Activated T-cell treated with anti-CD3 and anti-CD28 coated beads for 48 hours (primary cell): ENCODE measurements around the gene PON2.
A peak's percentile ranks its signal among the peaks of the same experiment; 100 is the strongest.
"Not testable (repeated sequence)": the region's sequence is repeated elsewhere in the genome, so short reads cannot be mapped to it uniquely, and the experiment has no call there.

Experiments used
- DNase-seq: peaks from one replicate; pipeline ENCODE4 v3.0.0-alpha.2; 2020; ENCODE audit warnings: low read depth

PON2 gene

DNA sequence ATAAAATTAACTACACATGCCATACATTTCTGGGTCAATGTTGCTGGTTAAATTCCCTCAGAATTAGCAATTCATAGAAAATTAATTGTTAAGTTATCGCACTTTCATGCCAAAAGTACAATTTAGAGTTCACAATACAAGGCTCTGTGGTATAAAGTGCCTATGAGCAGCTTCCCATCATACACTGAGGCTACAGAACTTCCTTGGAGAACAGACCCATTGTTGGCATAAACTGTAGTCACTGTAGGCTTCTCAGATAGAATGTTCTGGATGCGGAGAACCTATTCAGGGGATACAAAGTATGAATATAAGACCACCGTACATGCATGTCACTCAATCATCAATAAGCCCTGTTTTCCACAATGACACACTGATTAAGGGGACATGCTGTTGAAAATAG lies 29.6 kb downstream of the PON2 start:
- DNase-seq, result no peak

DNA sequence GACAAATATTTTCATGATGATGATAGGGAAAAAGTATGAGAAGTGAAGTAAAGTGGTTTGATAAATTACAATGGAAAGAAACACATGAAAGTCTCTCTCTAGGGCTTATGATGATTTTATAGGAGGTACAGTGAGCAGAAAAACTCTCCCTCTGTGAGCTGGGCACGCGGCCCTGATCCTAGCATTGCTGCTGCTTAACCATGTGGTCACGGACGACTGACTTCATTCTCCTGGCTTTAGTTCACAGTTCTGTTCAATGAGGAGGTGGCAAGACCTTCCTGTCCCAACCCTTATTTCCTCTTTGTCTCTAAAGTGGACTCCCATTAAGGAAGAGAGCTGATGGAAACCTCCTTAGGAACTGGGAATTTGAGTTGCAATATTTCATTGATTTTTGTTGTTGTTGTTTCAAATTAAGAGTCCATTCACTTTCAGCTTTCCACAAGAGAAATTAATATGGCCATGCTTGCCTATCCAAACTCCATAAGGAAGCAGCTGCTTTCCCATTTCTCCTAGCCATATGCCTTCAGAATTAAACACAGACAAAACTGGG lies 30.4 kb downstream of the PON2 start:
- no peak for DNase-seq

DNA sequence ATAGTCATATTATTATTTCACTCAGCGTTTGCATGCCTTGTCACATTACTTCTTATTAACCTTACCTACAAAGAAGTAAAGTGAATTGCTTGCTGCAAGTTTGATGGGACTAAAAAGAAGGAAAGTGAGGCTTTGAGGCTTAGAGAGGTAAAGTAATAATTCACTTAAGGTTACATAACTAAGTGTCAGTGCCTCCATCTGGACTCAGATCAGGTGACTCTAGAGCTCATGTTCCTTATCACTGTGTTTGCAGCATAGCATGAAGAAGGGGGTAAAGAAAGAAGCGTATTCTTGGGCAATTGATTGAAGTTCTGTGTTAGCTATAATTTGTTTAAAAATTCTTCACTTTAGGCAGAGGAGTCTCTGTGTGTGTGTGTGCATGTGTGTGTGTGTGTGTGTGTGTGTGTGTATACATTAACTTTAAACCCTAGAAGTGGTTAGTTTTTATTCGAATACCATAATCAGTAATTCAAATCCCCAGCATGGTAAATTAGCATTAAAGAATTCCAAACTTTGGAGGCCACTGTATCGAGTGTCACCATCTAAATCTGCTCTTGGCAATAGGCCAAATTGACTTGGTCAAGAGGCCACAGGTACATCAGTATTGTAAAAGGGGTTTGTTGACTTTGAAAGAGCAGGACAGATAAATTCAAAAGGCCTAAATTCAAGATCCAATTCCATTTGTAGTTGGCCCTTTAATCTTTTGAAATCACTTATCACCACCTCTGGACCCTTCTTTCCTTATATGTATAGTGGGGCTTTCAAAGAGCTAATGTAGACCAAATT lies 36.5 kb downstream of the PON2 start:
- DNase-seq, result no peak

DNA sequence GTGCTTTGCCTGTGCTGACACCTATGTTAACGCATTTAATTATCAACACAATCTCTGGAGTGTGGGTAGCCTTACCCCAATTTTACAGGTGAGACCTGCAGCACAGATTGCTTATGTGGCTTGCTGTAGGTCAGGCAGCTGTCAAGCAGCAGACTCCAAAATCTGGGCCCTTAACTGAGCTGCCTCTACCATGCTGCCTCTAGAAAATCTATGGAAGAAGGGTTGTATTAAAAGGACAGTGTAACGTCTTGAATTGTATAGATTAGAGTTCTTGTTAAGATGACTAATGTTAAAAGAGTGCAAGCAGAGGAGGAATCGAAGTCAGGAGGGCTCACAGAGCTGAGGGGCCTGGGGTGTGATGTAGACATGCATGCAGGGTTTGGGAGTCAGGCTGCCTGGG lies 37.4 kb downstream of the PON2 start:
- no peak for DNase-seq

DNA sequence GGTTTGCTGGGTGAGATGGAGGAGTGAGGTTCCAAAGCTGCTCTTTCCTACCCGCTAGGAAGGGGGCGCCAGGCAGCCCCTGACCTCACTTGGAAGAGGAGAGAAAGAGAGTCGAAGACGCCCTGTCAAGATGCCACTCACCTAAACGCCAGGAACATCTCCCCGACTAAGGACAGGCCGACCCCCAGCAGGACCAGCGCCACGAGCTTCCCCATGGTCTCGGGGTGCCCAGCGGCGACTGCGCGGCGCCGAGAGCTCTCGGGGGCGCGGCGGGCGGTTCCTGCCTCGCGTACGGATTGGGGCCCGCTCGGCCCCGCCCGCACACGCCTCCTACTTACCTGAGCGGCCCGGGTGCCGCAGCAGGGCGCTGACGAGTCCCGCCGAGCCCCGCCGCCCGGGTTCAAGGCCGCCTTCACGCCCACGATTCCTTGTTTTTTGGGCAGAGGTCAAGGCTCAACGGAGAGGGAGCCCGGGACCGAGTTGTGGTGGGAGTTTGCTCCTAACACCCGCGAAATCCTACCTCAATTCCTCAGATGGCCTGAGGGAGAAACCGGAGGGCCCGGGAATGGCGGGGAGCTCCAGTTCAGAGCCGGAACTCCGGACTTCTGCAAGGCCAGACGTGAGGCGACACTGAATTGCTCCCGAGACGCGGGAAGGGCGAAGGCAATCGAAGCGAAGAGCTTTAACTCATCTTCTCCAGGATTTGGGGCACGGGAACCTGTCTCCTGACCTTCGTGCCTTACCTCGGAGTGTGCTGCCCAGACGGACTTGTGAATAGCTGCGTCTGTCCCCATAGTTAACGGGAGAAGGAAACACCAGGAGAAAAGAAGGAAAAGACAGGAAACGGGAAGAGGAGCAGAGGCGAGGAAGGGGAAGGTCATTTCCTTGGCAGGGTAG lies 38.4 kb downstream of the PON2 start, which contains the start of gene PON3:
TSS of gene PON3 (minus strand) at position 240 of the 897 bp plus-strand sequence. CDS start at position 215, 25 bp downstream.
- DNase-seq, result peak; percentile 10

DNA sequence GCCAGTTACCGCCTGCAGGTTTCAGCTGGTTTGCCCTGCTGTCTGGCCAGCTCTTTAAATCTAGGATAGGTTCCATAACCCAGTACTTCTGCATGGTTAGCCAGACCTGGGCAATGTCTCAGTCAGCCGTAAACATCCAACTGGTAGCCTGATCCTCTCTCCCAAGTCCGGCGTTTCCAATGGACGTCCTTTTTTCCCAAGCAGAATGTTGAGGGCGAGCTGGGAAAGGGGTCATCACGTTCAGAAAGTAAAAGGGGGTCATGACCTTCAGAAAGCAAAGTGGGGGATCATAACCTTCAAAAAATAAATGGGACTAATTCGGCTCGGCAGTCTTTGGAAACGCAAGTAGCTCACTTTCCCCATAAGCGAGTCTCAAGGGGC lies 39.1 kb downstream of the PON2 start:
- no peak for DNase-seq

DNA sequence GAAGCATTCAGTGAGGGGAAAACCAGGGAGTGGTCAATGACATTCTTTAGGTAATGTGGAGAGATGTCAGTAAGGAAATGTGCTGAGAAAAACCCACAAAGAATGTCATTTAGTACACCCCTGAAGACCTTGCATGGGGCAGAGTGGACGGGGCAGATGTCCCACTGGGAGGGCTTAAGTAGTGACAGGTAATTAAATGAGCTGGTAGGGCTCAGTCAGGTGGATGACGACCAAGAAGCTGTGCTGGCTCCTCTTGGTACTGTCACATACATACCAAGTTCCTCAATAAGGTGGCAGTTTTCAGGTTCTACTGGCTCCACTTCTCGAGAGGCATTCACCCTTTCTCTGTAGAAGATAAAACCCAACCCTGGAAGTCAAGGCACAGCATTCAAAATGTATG lies 40.5 kb downstream of the PON2 start:
- no peak for DNase-seq

DNA sequence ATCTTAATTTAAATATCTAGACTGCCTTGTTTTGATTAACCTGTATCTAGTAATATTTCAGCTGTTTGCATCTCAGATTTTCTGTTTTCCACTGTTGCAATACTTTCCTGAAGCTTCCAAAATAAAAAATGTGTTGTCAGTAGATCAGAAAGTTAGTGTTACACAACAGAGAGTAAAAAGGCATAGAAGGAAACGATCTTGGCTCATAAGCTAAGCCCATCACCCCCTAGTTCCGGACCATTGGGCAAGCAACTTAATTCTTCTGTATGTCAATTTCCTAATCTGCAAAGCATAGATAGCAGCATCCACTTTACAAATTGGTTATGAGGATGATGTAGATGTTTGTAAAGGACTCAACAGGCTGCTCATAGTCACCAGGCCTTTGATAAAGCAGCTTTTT lies 43.1 kb downstream of the PON2 start:
- no peak for DNase-seq

DNA sequence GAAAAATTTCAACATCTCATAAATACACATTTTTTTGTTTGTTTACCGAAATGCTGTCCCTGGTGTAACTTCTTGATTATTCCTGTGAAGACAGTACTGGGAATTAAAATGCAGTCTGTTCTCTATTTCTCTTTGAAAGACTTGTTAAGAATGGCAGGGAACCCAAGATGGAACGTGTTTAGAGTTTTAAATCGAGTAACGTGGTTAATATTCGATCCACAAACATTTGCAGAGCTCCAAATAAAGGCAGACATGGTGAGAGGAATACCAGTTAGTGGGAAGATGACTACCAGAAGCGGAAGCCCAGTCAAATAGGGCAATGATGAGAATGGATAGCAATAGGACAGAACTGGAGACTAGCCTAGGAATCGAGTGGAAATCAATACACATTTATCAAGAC lies 45.3 kb downstream of the PON2 start:
- no peak for DNase-seq

DNA sequence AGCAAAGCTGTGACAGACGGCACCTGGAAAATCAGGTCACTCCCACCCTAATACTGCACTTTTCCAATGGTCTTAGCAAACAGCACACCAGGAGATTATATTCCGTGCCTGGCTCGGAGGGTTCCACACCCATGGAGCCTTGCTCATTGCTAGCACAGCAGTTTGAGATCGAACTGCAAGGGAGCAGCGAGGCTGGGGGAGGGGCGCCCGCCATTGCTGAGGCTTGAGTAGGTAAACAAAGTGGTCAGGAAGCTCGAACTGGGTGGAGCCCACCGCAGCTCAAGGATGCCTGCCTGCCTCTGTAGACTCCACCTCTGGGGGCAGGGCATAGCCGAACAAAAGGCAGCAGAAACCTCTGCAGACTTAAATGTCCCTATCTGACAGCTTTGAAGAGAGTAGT lies 55.4 kb downstream of the PON2 start:
- not testable (repeated sequence) for DNase-seq

DNA sequence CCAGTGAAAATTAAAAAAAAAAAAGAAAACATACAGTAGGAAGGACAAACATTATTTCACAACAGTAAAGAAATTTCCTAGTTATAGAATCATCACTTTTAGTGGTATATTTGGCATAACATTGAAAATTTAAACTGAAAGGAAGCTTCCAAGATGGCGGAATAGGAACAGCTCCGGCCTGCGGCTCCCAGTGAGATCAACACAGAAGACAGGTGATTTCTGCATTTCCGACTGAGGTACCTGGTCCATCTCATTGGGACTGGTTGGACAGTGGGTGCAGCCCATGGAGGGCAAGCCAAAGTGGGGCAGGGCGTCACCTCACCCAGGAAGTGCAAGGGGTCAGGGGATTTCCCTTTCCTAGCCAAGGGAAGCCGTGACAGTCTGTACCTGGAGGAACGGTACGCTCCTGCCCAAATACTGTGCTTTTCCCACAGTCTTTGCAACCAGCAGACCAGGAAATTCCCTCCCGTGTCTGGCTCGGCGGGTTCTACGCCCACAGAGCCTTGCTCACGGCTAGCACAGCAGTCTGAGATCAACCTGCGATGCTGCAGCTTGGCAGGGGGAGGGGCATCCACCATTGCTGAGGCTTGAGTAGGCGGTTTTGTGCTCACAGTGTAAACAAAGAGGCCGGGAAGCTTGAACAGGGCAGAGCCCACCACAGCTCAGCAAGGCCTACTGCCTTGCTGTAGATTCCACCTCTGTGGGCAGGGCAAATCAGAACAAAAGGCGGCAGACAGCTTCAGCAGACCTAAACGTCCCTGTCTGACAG lies 58.0 kb downstream of the PON2 start:
- no peak for DNase-seq

DNA sequence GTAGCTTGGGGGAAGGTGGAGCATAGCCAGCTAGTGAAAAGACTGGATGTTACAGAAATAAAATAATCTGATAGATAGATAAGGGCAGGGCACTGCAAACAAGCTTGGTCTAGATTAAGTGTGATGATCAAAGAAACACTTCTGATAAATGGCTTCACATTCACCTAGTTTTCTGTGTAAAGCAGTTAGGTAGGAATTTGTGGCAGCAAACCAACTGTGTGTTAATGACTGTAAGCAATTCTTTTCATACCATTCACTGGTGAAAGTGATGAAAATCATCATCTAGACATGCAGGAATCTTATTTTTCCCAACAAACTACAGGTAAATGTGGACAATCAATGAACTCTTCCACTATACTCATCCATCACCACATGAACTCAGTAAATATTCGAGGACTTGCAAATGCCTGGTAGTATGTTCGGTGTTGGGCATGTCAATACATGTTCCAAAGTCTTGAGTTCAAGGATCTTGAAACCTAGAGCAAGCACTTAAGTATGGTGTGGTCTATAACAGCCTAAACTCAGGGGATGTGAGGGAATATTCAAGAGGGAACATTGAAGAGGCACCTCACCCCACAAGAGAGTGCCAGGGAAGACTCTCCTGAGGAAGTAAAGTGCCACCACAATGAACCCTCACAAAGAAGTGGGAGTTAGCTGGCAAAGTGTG lies 59.1 kb downstream of the PON2 start:
- DNase-seq, result no peak

DNA sequence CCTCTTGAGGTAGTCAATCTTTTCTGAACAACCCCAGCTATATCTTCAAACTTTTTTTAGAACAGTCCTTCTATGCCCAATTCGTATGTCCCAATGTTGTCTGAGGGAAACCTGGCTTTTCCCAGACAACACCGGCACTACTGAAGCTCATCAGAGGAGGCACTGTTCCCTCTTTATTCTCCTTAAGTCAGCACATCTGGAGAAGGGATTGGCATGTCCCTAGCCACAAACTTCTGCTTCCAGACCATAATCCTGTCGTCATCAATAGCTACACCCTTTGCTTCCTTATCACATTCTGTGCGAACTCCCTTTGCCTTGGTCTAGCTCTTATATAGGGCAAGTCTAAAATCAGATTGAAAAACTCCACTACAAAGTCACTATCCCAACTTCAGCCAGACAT lies 61.5 kb downstream of the PON2 start:
- DNase-seq, result no peak

DNA sequence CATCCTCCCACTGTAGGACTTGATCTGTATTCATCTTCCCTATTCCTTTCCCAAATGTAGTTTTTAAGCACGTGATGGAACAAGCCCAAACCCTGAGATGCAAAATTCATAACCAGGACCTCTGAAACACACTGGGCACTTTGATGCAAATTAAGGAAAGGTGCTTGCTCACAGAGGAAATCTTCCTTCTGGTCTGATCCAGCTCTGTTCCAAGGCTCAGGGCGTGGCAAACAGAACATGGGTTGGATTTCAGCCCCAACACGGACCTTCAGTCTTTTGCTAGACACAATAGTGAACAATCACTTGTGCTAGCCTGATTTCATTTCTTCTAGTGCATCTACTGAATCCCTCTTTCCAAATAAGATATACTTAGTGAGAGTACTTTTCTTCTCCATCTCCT lies 66.6 kb downstream of the PON2 start:
- no peak for DNase-seq

DNA sequence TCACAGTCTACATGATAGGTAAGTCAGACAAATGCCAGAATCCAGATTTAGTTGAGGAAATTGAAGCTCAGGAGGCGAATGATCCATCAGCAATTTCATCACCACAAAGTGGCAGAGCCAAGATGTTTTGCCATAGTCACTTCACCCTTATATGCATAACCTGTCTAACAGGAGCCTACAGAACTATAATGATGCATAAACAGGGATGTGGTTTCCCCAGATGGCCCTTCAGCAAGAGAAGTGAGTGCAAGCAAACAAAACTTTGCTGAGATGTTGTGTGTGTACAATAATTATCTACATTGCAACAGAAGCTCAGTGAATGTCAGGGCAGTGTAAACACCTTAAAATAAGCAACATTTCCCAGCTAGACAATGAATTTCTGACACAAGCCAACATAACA lies 67.2 kb downstream of the PON2 start:
- DNase-seq, result no peak

DNA sequence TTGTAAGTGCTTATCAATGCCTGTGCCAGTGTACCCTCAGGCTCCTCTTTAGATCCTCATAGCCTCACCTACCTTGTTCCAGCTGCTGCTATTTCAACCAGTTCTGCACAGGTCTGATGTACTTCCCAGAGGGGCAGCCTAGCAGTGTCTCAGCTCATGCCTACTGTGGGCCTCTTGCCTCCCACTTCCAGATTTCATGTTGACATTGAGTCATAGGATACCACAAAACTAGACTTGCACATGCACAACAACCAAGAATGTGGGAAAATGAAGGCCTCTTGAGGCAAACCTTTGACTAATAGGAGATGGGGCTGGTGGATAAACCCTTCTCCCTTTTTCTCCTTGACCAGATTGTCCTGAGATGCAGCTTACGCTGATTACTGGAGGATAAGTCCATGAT lies 69.7 kb downstream of the PON2 start:
- no peak for DNase-seq

DNA sequence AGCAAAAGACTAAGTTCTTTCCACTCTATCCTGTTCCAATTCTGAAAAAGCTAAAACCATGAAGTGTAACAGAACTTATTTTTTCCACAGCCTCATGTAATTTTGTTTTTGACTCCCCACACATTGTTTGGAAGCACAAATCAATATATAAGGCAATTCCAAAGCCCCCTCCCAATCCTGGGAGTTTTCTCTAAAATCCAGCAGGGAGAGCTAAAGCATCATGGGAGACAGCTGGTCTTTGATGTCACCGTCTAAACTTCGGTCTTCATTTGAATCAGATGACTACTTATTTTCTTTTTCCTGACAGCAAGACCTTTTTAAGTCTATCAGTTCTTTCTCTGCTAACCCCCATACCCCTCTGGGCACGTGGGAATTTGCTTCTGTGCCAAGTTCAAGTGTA lies 77.2 kb downstream of the PON2 start:
- DNase-seq, result no peak
